Measurements from ENCODE around the gene ZBTB45.
A peak's percentile ranks its signal among the peaks of the same experiment; 100 is the strongest.
"Not testable (repeated sequence)": the region's sequence is repeated elsewhere in the genome, so short reads cannot be mapped to it uniquely, and the experiment has no call there.

The ZBTB45 gene

GRCh38 chr19:58509731-58510083 lies 9.9 kb downstream of the ZBTB45 start:
- DNase-seq, result no peak

- not testable (repeated sequence) for DNase-seq
Measured at GRCh38 chr19:58507602-58508223, 11.9 kb downstream of the ZBTB45 start.

GRCh38 chr19:58500242-58500641 lies 19.4 kb downstream of the ZBTB45 start:
- no peak for DNase-seq

GRCh38 chr19:58499021-58499927 lies 20.3 kb downstream of the ZBTB45 start:
- peak; percentile 98 for DNase-seq

- DNase-seq, result no peak
Measured at GRCh38 chr19:58498316-58499020, 21.1 kb downstream of the ZBTB45 start.

GRCh38 chr19:58497634-58498170 lies 21.9 kb downstream of the ZBTB45 start:
- no peak for DNase-seq

GRCh38 chr19:58492265-58492664 lies 27.3 kb downstream of the ZBTB45 start:
- DNase-seq, result no peak

GRCh38 chr19:58491393-58491792 lies 28.2 kb downstream of the ZBTB45 start:
- no peak for DNase-seq

- DNase-seq, result not testable (repeated sequence)
Measured at GRCh38 chr19:58484349-58484748, 35.3 kb downstream of the ZBTB45 start.

GRCh38 chr19:58483776-58484175 lies 35.8 kb downstream of the ZBTB45 start:
- no peak for DNase-seq

- DNase-seq, result no peak
Measured at GRCh38 chr19:58482372-58482771, 37.2 kb downstream of the ZBTB45 start.

GRCh38 chr19:58480831-58481230 lies 38.8 kb downstream of the ZBTB45 start:
- no peak for DNase-seq

- DNase-seq, result no peak
Measured at GRCh38 chr19:58480481-58480830, 39.2 kb downstream of the ZBTB45 start.

GRCh38 chr19:58479736-58480480 lies 39.7 kb downstream of the ZBTB45 start:
- no peak for DNase-seq

- DNase-seq, result no peak
Measured at GRCh38 chr19:58479303-58479702, 40.3 kb downstream of the ZBTB45 start.

GRCh38 chr19:58477871-58478270 lies 41.7 kb downstream of the ZBTB45 start:
- DNase-seq, result no peak

GRCh38 chr19:58477130-58477529 lies 42.5 kb downstream of the ZBTB45 start:
- no peak for DNase-seq

GRCh38 chr19:58476498-58477015 lies 43.1 kb downstream of the ZBTB45 start:
- DNase-seq, result no peak

GRCh38 chr19:58475714-58476497 lies 43.7 kb downstream of the ZBTB45 start, which contains the start of gene ZNF446:
ZNF446 (plus strand) TSS chr19:58476352; CDS start chr19:58477219, 867 bp downstream.
- peak; percentile 91 for DNase-seq

- no peak for DNase-seq
Measured at GRCh38 chr19:58474997-58475713, 44.5 kb downstream of the ZBTB45 start.
